Neural cell (in vitro differentiated cells): ENCODE measurements around the gene LTBP4. TPM values are rescaled to one million over a fixed set of nuclear protein-coding genes. Genes with fewer than 3 reads are reported as not detected.

Source experiments
- H2AFZ ChIP-seq: fragments of 200-600, 300-800 bp; sonication (generic), shearing (Covaris generic); 2 replicates; pipeline ENCODE4 v1.6.0; 2014; ENCODE audit warnings: low read depth, mild to moderate bottlenecking, antibody characterized with exemption, low read length, moderate library complexity
- H3F3A ChIP-seq: fragments of 200-600 bp; shearing (Covaris generic); 2 replicates; pipeline ENCODE4 v1.6.1; 2016; ENCODE audit warnings: mild to moderate bottlenecking, moderate library complexity, mixed read lengths, antibody characterized with exemption, low read length; ENCODE audit not compliant: insufficient read depth, poor library complexity, severe bottlenecking
- H3K27ac ChIP-seq: fragments of 200-600, 300-800 bp; sonication (generic), shearing (Covaris generic); 2 replicates; pipeline ENCODE4 v1.5.1; 2014; ENCODE audit warnings: mild to moderate bottlenecking, low read length, moderate library complexity
- H3K27me3 ChIP-seq: fragments of 300-800, 200-600 bp; sonication (generic), shearing (Covaris generic); 2 replicates; pipeline ENCODE4 v1.6.0; 2014; ENCODE audit warnings: mild to moderate bottlenecking, low read depth, low read length, moderate library complexity; ENCODE audit not compliant: insufficient read depth
- H3K36me3 ChIP-seq: fragments of 300-800, 200-600 bp; sonication (generic), shearing (Covaris generic); 2 replicates; pipeline ENCODE4 v1.5.1; 2014; ENCODE audit warnings: mild to moderate bottlenecking, antibody characterized with exemption, low read length, moderate library complexity; ENCODE audit not compliant: insufficient read depth
- H3K4me2 ChIP-seq: fragments of 300-800, 200-600 bp; sonication (generic), shearing (Covaris generic); 2 replicates; pipeline ENCODE4 v1.6.0; 2014; ENCODE audit warnings: mild to moderate bottlenecking, low read length
- H3K4me3 ChIP-seq: fragments of 300-800, 200-600 bp; sonication (generic), shearing (Covaris generic); 2 replicates; pipeline ENCODE4 v1.5.1; 2014; ENCODE audit warnings: mild to moderate bottlenecking, low read length, moderate library complexity
- H3K79me2 ChIP-seq: fragments of 200-600 bp; shearing (Covaris generic); replicated peaks from 2 replicates; pipeline ENCODE4 v1.6.0; 2014; ENCODE audit warnings: mild to moderate bottlenecking, low read length, moderate library complexity; ENCODE audit not compliant: insufficient read depth
- H3K9ac ChIP-seq: fragments of 300-800, 200-600 bp; sonication (generic), shearing (Covaris generic); 2 replicates; pipeline ENCODE4 v1.6.1; 2016; ENCODE audit warnings: mild to moderate bottlenecking, low read length, mixed read lengths
- H3K9me2 ChIP-seq: fragments of 200-600 bp; shearing (Covaris generic); 2 replicates; pipeline ENCODE4 v1.6.1; 2016; ENCODE audit warnings: mild to moderate bottlenecking, low read length, mixed read lengths; ENCODE audit not compliant: insufficient read depth
- H3K9me3 ChIP-seq: fragments of 200-600, 300-800 bp; sonication (generic), shearing (Covaris generic); 2 replicates; pipeline ENCODE4 v1.6.1; 2016; ENCODE audit warnings: mild to moderate bottlenecking, mixed run types, low read length, moderate library complexity, mixed read lengths
- H4K20me1 ChIP-seq: fragments of 200-600 bp; shearing (Covaris generic); 2 replicates; pipeline ENCODE4 v1.6.1; 2016; ENCODE audit warnings: mild to moderate bottlenecking, mixed run types; ENCODE audit not compliant: insufficient read depth
- EP300 ChIP-seq: fragments of 450-650 bp; conservative IDR thresholded peaks from 2 replicates; pipeline ENCODE4 v1.6.1; 2014; ENCODE audit warnings: antibody characterized with exemption, mild to moderate bottlenecking, moderate library complexity; ENCODE audit not compliant: poor library complexity, severe bottlenecking
- EZH2 ChIP-seq: fragments of 200-600, 300-800 bp; shearing (Covaris generic), sonication (generic); IDR thresholded peaks from 2 replicates; pipeline ENCODE4 v1.6.1; 2014; ENCODE audit warnings: antibody characterized with exemption, low read length, borderline replicate concordance, mild to moderate bottlenecking; ENCODE audit not compliant: insufficient read depth, poor library complexity, severe bottlenecking
- MXI1 ChIP-seq: fragments of 450-650 bp; conservative IDR thresholded peaks from 2 replicates; pipeline ENCODE4 v1.6.1; 2014; ENCODE audit warnings: antibody characterized with exemption, mild to moderate bottlenecking; ENCODE audit not compliant: poor library complexity, severe bottlenecking
- POLR2AphosphoS5 ChIP-seq: IDR thresholded peaks from 2 replicates; pipeline ENCODE4 v1.6.1; 2012
- RAD21 ChIP-seq: fragments of 450-650 bp; conservative IDR thresholded peaks from 2 replicates; pipeline ENCODE4 v1.6.1; 2014; ENCODE audit warnings: antibody characterized with exemption, mild to moderate bottlenecking, moderate library complexity
- SMC3 ChIP-seq: fragments of 450-650 bp; conservative IDR thresholded peaks from 2 replicates; pipeline ENCODE4 v1.6.1; 2014; ENCODE audit warnings: antibody characterized with exemption, mild to moderate bottlenecking, moderate library complexity; ENCODE audit not compliant: poor library complexity
- TAF1 ChIP-seq: IDR thresholded peaks from 2 replicates; pipeline ENCODE4 v1.6.1; 2012; ENCODE audit warnings: low read depth
- polyA plus RNA-seq: library from polyadenylated mRNA; depleted of rRNA; stranded (reverse); fragments of >200 nt; gene quantifications from 2 replicates; pipeline ENCODE4 v1.2.3, GENCODE V29; 2014
- TF ChIP-seq, protein P1 (sequence below): IDR thresholded peaks from 2 replicates; pipeline ENCODE4 v1.6.1; 2012; ENCODE audit warnings: borderline replicate concordance
- TF ChIP-seq, protein P2 (sequence below): fragments of 450-650 bp; IDR thresholded peaks from 2 replicates; pipeline ENCODE4 v1.5.1; 2014; ENCODE audit warnings: antibody characterized with exemption, mild to moderate bottlenecking, moderate library complexity; ENCODE audit not compliant: poor library complexity, severe bottlenecking

Gene LTBP4
- polyA plus RNA-seq, 1 donor from 2014 or later, result 55.6 TPM

DNA sequence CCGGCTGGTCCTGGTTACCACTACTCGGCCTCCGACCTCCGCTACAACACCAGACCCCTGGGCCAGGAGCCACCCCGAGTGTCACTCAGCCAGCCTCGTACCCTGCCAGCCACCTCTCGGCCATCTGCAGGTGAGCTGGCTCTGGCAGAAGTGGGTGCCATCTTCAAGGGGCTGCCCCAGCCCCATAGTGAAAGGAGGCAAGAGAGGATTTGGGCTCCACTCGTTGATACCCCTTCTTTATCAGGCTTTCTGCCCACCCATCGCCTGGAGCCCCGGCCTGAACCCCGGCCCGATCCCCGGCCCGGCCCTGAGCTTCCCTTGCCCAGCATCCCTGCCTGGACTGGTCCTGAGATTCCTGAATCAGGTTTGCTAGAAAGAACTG lies 7.1 kb downstream of the LTBP4 start:
- Histone ChIP-seq H3K36me3 (no peaks in the 10 kb centered on the region), H4K20me1 (no peaks in the 10 kb centered on the region)
- TF ChIP-seq EP300, result no peak
- TF ChIP-seq RAD21, result no peak
- TF ChIP-seq TAF1, result no peak
- no peak for TF ChIP-seq EZH2
- TF ChIP-seq POLR2AphosphoS5, result no peak
- TF ChIP-seq, protein P1, sequence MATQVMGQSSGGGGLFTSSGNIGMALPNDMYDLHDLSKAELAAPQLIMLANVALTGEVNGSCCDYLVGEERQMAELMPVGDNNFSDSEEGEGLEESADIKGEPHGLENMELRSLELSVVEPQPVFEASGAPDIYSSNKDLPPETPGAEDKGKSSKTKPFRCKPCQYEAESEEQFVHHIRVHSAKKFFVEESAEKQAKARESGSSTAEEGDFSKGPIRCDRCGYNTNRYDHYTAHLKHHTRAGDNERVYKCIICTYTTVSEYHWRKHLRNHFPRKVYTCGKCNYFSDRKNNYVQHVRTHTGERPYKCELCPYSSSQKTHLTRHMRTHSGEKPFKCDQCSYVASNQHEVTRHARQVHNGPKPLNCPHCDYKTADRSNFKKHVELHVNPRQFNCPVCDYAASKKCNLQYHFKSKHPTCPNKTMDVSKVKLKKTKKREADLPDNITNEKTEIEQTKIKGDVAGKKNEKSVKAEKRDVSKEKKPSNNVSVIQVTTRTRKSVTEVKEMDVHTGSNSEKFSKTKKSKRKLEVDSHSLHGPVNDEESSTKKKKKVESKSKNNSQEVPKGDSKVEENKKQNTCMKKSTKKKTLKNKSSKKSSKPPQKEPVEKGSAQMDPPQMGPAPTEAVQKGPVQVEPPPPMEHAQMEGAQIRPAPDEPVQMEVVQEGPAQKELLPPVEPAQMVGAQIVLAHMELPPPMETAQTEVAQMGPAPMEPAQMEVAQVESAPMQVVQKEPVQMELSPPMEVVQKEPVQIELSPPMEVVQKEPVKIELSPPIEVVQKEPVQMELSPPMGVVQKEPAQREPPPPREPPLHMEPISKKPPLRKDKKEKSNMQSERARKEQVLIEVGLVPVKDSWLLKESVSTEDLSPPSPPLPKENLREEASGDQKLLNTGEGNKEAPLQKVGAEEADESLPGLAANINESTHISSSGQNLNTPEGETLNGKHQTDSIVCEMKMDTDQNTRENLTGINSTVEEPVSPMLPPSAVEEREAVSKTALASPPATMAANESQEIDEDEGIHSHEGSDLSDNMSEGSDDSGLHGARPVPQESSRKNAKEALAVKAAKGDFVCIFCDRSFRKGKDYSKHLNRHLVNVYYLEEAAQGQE, result no peak
- no peak for TF ChIP-seq MXI1
- no peak for TF ChIP-seq SMC3
- TF ChIP-seq, protein P2, sequence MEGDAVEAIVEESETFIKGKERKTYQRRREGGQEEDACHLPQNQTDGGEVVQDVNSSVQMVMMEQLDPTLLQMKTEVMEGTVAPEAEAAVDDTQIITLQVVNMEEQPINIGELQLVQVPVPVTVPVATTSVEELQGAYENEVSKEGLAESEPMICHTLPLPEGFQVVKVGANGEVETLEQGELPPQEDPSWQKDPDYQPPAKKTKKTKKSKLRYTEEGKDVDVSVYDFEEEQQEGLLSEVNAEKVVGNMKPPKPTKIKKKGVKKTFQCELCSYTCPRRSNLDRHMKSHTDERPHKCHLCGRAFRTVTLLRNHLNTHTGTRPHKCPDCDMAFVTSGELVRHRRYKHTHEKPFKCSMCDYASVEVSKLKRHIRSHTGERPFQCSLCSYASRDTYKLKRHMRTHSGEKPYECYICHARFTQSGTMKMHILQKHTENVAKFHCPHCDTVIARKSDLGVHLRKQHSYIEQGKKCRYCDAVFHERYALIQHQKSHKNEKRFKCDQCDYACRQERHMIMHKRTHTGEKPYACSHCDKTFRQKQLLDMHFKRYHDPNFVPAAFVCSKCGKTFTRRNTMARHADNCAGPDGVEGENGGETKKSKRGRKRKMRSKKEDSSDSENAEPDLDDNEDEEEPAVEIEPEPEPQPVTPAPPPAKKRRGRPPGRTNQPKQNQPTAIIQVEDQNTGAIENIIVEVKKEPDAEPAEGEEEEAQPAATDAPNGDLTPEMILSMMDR, result no peak

DNA sequence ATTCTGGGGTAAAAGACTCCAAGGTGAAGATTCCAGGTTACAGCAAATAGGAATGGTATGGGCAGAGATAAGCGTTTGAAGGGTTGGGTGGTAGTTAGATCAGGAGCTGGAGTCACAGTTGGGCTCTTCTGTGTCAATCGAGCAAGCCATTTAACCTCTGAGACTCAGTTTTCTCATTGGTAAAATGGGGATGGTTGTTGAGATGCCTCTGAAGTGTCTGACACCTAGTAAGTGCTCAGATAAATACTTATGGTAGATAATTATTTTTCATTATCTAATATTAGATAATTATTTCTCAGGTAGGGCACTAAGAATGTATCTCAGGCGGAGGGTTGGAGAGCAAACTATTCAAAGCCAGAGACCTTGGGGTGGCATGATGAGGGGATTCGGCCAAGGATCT lies 7.8 kb downstream of the LTBP4 start:
- Histone ChIP-seq H3F3A (no peaks in the 10 kb centered on the region), H4K20me1 (no peaks in the 10 kb centered on the region), H2AFZ (no peak overlapping the region), H3K79me2 (no peaks in the 10 kb centered on the region), H3K36me3 (no peaks in the 10 kb centered on the region), H3K4me3 (no peak overlapping the region), H3K9me2 (no peaks in the 10 kb centered on the region), H3K9me3 (no peaks in the 10 kb centered on the region), H3K9ac (no peak overlapping the region), H3K27ac (no peak overlapping the region), H3K4me2 (no peak overlapping the region), H3K27me3 (peaks cover 45% of the 10 kb centered on the region)
- TF ChIP-seq EZH2 (no peak), RAD21 (no peak), POLR2AphosphoS5 (no peak), EP300 (no peak), TAF1 (no peak), MXI1 (no peak), SMC3 (no peak)
- TF ChIP-seq, protein P2, result no peak
- TF ChIP-seq, protein P1, result no peak

More for the DNA sequence above, 7.1 kb downstream of the LTBP4 start:
- no peak overlapping the region for H2AFZ ChIP-seq
- H3K27me3 ChIP-seq, result peaks cover 44% of the 10 kb centered on the region
- H3F3A ChIP-seq, result peaks cover 4% of the 10 kb centered on the region
- H3K9me3 ChIP-seq, result no peaks in the 10 kb centered on the region
- no peak overlapping the region for H3K4me3 ChIP-seq
- H3K79me2 ChIP-seq, result no peaks in the 10 kb centered on the region
- H3K9me2 ChIP-seq, result no peaks in the 10 kb centered on the region
- no peak overlapping the region for H3K27ac ChIP-seq
- no peak overlapping the region for H3K4me2 ChIP-seq
- H3K9ac ChIP-seq, result no peak overlapping the region
